Prostate gland (tissue), 2 donors: ENCODE results near the gene KIF4B. TPM values are rescaled to one million over a fixed set of nuclear protein-coding genes. Genes with fewer than 3 reads are reported as not detected.

ENCODE experiments used
- DNase-seq: peaks from one replicate; pipeline ENCODE4 v3.0.0-alpha.2; 2019; ENCODE audit warnings: low spot score
- H3K27ac ChIP-seq, 2 donors: fragments of 200-600 bp; sonication (generic); 2 replicates each; pipeline ENCODE4 v1.5.1; 2017 to 2019
- H3K27me3 ChIP-seq: fragments of 200-600 bp; sonication (generic); replicated peaks from 2 replicates; pipeline ENCODE4 v1.5.1; 2019; ENCODE audit not compliant: insufficient read depth
- H3K36me3 ChIP-seq, 2 donors: fragments of 200-600 bp; sonication (generic); 1 replicate in 1 of 2; 2 replicates in 1 of 2; pipeline versions ENCODE4 v1.5.1 to v1.8.1; 2017 to 2019
- H3K4me1 ChIP-seq: fragments of 200-600 bp; sonication (generic); replicated peaks from 2 replicates; pipeline ENCODE4 v1.5.1; 2019
- H3K4me3 ChIP-seq, 2 donors: fragments of 200-600 bp; sonication (generic); 2 replicates each; pipeline ENCODE4 v1.5.1; 2017 to 2019
- H3K9me3 ChIP-seq: fragments of 200-600 bp; sonication (generic); 2 replicates; pipeline ENCODE4 v1.5.1; 2017
- CTCF ChIP-seq, 4 experiments: fragments of 200-600 bp in 2 of 4; fragments of 450-650 bp in 2 of 4; sonication (generic) in 2 of 4; IDR thresholded peaks; 1 replicate in 3 of 4; 2 replicates in 1 of 4; pipeline ENCODE4 v1.5.1; 2016 to 2019; ENCODE audit warnings: antibody characterized with exemption in 4 of 4, mild to moderate bottlenecking in 2 of 4, moderate library complexity in 2 of 4
- POLR2A ChIP-seq: fragments of 450-650 bp; IDR thresholded peaks from one replicate; pipeline ENCODE4 v1.6.1; 2016; ENCODE audit warnings: antibody characterized with exemption, mild to moderate bottlenecking
- POLR2AphosphoS5 ChIP-seq: sonication (generic); formaldehyde crosslinking; IDR thresholded peaks from one replicate; pipeline ENCODE4 v1.6.1; 2017; ENCODE audit warnings: antibody characterized with exemption
- WGBS: methylation state at CpG from one replicate; pipeline ENCODE4 v1.1.5; 2018; 5-methylcytosine and 5-hydroxymethylcytosine counted together
- intact Hi-C: fragments of 100-400 bp; cut with DNase I; formaldehyde crosslinking; loops from one replicate; pipeline ENCODE4 v1.14.2; 2022
- total RNA-seq, 2 donors: library from RNA; depleted of rRNA; stranded (reverse); fragments of >200 nt; gene quantifications; one replicate each; pipeline ENCODE4 v1.1.0, GENCODE V29; 2016

KIF4B gene
- total RNA-seq: 1 to 10 TPM in 1 of 2 donors, not detected in 1; 1.0 TPM

- Histone ChIP-seq H3K27ac (no peak within 1 kb of the TSS), H3K36me3 (no peaks in the 10 kb centered on the region), H3K27me3 (no peaks in the 10 kb centered on the region), H3K4me1 (no peaks in the 10 kb centered on the region), H3K4me3 (no peak within 1 kb of the TSS), H3K9me3 (no peaks in the 10 kb centered on the region)
- DNase-seq: no peak
- intact Hi-C loops: no loop called here
- 95% methylated on average over 21 of the region's 21 CpGs for WGBS
- TF ChIP-seq POLR2A: no peak
- no peak for TF ChIP-seq CTCF (IDR thresholded peaks at IDR 0.05)
- TF ChIP-seq POLR2AphosphoS5: no peak
These were observed at the start of gene KIF4B for GRCh38 chr5:155013526-155013925. Gene KIF4B (plus strand): TSS chr5:155013755. CDS start chr5:155013860, 105 bp downstream.

GRCh38 chr5:154966081-154966841 lies 47.3 kb upstream of the KIF4B start:
- no peaks in the 10 kb centered on the region for H3K27me3 ChIP-seq
- no peaks in the 10 kb centered on the region for H3K9me3 ChIP-seq
- peaks cover 0 to 8% of the 10 kb centered on the region in 2 donors for H3K36me3 ChIP-seq
- DNase-seq: no peak
- no peaks in the 10 kb centered on the region for H3K4me1 ChIP-seq
- no peak overlapping the region for H3K4me3 ChIP-seq
- intact Hi-C loops: no loop called here
- TF ChIP-seq POLR2AphosphoS5: no peak
- TF ChIP-seq POLR2A: no peak
- TF ChIP-seq CTCF (IDR thresholded peaks at IDR 0.05): no peak
- WGBS: 83% methylated on average over 7 of the region's 7 CpGs
- peak overlapping the region in 1 of 2 donors; percentile 14 for H3K27ac ChIP-seq

- H3K27ac ChIP-seq: no peak overlapping the region
- H3K9me3 ChIP-seq: no peaks in the 10 kb centered on the region
- WGBS: 87% methylated on average over 3 of the region's 3 CpGs
- no peaks in the 10 kb centered on the region for H3K4me1 ChIP-seq
- DNase-seq: no peak
- TF ChIP-seq POLR2AphosphoS5: no peak
- TF ChIP-seq CTCF (IDR thresholded peaks at IDR 0.05): no peak
- no peak for TF ChIP-seq POLR2A
- H3K27me3 ChIP-seq: no peaks in the 10 kb centered on the region
- peaks cover 0 to 4% of the 10 kb centered on the region in 2 donors for H3K36me3 ChIP-seq
- H3K4me3 ChIP-seq: no peak overlapping the region
- intact Hi-C loops: no loop called here
These were observed 46.7 kb upstream of the KIF4B start for GRCh38 chr5:154966874-154967273.

- no peaks in the 10 kb centered on the region for H3K4me1 ChIP-seq
- WGBS: 74% methylated on average over 5 of the region's 5 CpGs
These were observed 46.0 kb upstream of the KIF4B start for GRCh38 chr5:154967421-154968024.

More at GRCh38 chr5:154967421-154968024, 46.0 kb upstream of the KIF4B start:
- no peak overlapping the region for H3K27ac ChIP-seq
- no peaks in the 10 kb centered on the region for H3K9me3 ChIP-seq
- DNase-seq: no peak
- H3K27me3 ChIP-seq: no peaks in the 10 kb centered on the region
- TF ChIP-seq CTCF (IDR thresholded peaks at IDR 0.05) (peak in 2 of 4 experiments; percentile 8 to 22), POLR2A (no peak)
- peaks cover 0 to 4% of the 10 kb centered on the region in 2 donors for H3K36me3 ChIP-seq
- intact Hi-C loops: no loop called here
- H3K4me3 ChIP-seq: no peak overlapping the region
